ENCODE results near the gene TMEM63B. TPM values are rescaled to one million over a fixed set of nuclear protein-coding genes. Genes with fewer than 3 reads are reported as not detected.

The TMEM63B gene
- total RNA-seq, 1 donor from 2014 or later = 45.5 TPM

DNA sequence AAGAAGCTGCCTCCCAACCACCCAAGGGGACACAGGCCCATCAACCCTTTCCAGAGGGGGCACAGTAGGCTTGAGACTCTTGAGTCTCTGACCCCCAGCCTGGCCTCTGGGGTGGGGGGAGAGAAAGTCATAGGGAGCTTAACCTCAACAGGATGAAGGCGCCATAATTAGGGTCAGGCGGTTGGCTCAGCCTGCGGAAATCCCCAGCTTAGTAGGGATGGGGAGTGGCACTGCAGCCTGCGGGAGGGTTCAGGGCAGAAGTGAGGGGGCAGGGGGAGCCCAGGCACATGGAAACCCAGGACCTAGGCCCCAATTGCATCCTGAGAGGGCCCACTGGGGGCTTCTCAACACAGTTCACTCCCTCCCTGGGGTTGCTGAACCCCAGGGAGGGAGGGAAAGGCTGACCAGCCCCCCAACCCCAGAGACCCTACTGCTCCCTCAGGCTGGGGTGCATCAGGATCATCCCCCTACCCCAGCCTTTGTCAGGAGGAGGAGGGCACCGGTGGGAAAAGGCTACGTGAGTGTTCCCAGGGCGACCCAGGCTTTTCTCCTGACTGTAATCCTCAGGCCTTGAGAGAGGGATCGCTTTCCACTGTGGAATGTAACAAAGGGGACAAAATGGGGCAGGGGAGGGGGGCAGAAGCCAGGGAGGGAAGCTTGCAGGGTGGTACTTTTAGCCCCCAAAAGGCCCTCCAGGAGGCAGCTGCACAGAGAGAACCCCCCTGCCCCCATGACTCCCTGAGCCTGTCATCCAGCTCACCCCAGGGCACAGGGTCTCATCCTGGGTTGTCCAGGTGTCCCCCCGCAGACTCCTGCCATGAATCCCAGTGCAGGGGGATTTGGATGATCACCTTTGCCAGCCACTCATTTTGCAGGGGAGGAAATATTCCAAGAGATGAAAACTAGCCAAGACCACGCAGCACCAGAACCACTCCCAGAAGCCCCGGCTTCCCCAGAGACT lies 46.5 kb upstream of the TMEM63B start:
- H3K27me3 Mint-ChIP-seq = peaks cover 8% of the 10 kb centered on the region
- peak overlapping the region; percentile 46 for H3K27ac Mint-ChIP-seq
- no peak for DNase-seq (ENCODE audit: extremely low spot score, unreplicated experiment)
- H3K9me3 Mint-ChIP-seq = no peaks in the 10 kb centered on the region
- peaks cover 17% of the 10 kb centered on the region for H3K4me1 Mint-ChIP-seq (ENCODE audit: unreplicated experiment)
- H3K4me3 Mint-ChIP-seq = no peak overlapping the region
- TF ChIP-seq, protein P1, sequence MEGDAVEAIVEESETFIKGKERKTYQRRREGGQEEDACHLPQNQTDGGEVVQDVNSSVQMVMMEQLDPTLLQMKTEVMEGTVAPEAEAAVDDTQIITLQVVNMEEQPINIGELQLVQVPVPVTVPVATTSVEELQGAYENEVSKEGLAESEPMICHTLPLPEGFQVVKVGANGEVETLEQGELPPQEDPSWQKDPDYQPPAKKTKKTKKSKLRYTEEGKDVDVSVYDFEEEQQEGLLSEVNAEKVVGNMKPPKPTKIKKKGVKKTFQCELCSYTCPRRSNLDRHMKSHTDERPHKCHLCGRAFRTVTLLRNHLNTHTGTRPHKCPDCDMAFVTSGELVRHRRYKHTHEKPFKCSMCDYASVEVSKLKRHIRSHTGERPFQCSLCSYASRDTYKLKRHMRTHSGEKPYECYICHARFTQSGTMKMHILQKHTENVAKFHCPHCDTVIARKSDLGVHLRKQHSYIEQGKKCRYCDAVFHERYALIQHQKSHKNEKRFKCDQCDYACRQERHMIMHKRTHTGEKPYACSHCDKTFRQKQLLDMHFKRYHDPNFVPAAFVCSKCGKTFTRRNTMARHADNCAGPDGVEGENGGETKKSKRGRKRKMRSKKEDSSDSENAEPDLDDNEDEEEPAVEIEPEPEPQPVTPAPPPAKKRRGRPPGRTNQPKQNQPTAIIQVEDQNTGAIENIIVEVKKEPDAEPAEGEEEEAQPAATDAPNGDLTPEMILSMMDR (conservative IDR thresholded peaks at IDR 0.05) = no peak
- no peaks in the 10 kb centered on the region for H3K36me3 Mint-ChIP-seq

DNA sequence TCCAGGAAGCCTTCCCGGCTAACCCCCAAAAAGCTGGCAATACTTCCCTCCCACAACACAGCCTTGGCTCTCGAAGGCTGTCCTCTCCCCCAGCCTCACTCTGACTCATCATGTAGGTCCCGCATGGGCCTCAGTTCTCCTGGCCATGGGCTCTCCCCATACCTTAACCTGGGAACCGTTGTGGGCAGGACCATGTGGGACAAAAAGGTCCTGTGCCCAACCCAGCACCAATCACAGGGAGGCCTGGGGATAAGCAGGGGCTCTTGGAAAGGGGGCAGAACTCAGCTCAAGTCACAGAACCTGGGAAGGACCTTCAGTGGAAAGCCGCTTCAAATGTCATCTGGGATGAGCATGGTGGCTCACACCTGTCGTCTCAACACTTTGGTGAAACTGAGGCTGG lies 45.6 kb upstream of the TMEM63B start:
- Mint-ChIP-seq H3K27ac (no peak overlapping the region), H3K4me3 (no peak overlapping the region), H3K4me1 (ENCODE audit: unreplicated experiment) (peaks cover 20% of the 10 kb centered on the region), H3K36me3 (no peaks in the 10 kb centered on the region), H3K9me3 (no peaks in the 10 kb centered on the region), H3K27me3 (peaks cover 8% of the 10 kb centered on the region)
- no peak for DNase-seq (ENCODE audit: extremely low spot score, unreplicated experiment)
- TF ChIP-seq, protein P1 (conservative IDR thresholded peaks at IDR 0.05) = no peak

DNA sequence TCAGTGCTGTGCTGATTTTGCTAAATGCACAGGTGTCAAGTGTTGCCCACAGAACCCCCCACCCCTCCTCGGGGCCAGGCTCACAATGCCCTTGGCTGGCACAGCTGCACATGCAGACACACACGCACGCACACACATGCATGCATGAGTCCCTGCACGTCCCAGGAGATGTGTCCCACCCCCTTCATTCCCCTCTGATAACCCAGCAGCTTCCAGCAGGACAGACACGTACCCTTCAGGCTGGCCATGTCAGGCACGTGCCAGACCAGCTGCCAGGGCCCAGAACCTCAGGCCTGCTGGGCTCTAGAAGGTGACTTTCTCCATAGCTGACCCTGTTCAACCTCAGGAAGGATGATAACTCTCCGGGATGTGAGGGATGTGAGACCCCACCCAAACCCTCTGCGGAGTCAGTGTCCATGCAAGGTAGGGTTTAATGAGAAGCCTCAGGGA lies 44.5 kb upstream of the TMEM63B start:
- no peaks in the 10 kb centered on the region for H3K36me3 Mint-ChIP-seq
- peaks cover 23% of the 10 kb centered on the region for H3K4me1 Mint-ChIP-seq (ENCODE audit: unreplicated experiment)
- no peaks in the 10 kb centered on the region for H3K9me3 Mint-ChIP-seq
- no peak overlapping the region for H3K27ac Mint-ChIP-seq
- TF ChIP-seq, protein P1 (conservative IDR thresholded peaks at IDR 0.05) = no peak
- DNase-seq (ENCODE audit: extremely low spot score, unreplicated experiment) = no peak
- H3K27me3 Mint-ChIP-seq = peaks cover 6% of the 10 kb centered on the region
- no peak overlapping the region for H3K4me3 Mint-ChIP-seq

DNA sequence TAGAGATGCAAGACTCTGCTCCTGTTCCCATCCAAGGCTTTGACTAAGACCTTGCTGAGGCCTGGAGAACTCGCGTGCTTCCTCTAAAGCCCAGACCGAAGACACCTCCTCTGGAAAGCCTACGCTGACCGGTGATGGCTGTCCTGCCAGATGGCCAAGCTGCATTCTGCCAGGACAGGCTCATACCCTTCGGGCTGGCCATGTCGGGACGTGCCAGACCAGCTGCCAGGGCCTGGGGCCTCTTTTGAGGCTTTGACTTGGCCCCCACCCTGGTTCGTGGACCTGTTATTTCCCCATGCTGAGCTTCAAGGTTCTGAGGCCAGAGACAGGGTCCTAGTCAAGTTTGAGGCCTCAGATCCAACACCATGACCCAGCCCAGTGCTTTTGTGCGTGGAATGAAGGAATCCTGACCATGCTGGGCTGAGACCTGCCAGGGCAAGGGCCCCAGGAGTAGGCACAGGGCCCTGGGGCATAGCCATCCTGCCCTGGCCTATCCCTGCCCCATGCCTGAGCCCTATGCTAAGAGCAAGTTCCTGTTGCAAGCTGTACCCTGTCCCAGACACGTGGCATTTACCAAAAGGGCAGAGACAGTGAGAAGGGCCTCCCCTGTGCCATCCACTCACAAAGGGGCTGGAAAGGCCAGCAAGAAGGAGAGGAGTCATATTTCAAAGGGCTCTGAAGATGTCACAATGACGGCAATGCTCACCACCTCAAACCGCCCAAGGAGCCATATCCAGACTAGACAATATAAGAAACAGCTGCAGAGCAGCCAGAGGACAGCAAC lies 42.9 kb upstream of the TMEM63B start:
- H3K27ac Mint-ChIP-seq = peak overlapping the region; percentile 44
- DNase-seq (ENCODE audit: extremely low spot score, unreplicated experiment) = no peak
- no peak overlapping the region for H3K4me3 Mint-ChIP-seq

DNA sequence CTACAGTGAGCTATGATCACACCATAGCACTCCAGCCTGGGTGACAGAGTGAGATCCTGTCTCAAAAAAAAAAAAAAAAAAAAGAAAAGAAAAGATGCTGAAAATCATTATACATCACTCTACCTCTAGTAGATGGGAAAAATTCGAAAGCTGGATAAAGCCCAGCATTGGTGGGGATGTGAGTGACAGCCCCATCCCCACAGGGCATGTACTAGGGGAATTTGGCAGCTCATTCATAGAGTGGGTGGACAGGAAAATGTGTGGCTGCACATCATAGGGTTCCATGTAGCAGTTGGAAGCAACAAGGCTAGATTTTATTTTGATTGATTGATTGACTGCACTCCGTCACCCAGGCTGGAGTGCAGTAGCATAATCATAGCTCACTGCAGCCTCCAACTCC lies 42.1 kb upstream of the TMEM63B start:
- TF ChIP-seq, protein P1 (conservative IDR thresholded peaks at IDR 0.05) = no peak
- H3K27me3 Mint-ChIP-seq = no peaks in the 10 kb centered on the region
- H3K4me1 Mint-ChIP-seq (ENCODE audit: unreplicated experiment) = peaks cover 14% of the 10 kb centered on the region
- no peak for DNase-seq (ENCODE audit: extremely low spot score, unreplicated experiment)
- no peak overlapping the region for H3K27ac Mint-ChIP-seq
- H3K4me3 Mint-ChIP-seq = no peak overlapping the region
- no peaks in the 10 kb centered on the region for H3K36me3 Mint-ChIP-seq
- no peaks in the 10 kb centered on the region for H3K9me3 Mint-ChIP-seq

More for the DNA sequence above, 42.9 kb upstream of the TMEM63B start:
- no peaks in the 10 kb centered on the region for H3K9me3 Mint-ChIP-seq
- no peaks in the 10 kb centered on the region for H3K36me3 Mint-ChIP-seq
- H3K4me1 Mint-ChIP-seq (ENCODE audit: unreplicated experiment) = peaks cover 14% of the 10 kb centered on the region
- H3K27me3 Mint-ChIP-seq = no peaks in the 10 kb centered on the region
- TF ChIP-seq, protein P1 (conservative IDR thresholded peaks at IDR 0.05) = no peak

Data from type B pancreatic cell (in vitro differentiated cells).